ENCODE results near the gene LRMDA.
"Not testable (repeated sequence)": the region's sequence is repeated elsewhere in the genome, so short reads cannot be mapped to it uniquely, and the experiment has no call there.

LRMDA gene

DNA sequence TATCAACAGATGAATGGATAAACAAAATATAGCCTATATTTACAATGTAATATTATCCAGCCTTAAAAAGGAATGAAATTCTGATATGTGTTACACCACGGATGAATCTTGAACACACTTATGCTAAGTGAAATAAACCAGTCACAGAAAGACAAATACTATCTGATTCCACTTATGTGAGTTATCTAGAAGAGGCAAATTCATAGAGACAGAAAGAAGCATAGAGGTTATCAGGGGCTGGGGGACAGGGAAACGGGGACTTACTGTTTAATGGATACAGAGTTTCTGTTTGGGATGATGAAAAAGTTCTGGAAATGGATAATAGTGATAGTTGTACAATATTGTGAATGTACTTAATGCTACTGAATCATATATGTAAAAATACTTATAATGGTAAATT, 329.9 kb downstream of the LRMDA start:
- no peak for DNase-seq

DNA sequence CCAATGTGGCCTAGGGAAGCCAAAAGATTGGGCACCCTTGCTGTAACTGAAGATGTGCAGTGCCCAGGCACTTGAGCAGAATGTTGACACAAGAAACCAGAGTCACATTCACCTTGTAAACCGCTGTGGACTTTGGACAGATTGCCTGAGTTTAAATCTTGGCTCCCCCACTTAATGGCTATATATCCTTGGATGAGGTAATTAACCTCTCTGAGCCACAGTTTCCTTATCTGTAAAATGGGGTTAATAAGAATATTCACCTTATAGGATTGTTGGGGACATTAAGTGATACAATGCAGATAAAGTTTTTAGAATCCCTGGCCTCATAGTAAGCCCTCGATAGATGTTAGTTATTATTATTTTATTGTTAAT, 331.0 kb downstream of the LRMDA start:
- no peak for DNase-seq

DNA sequence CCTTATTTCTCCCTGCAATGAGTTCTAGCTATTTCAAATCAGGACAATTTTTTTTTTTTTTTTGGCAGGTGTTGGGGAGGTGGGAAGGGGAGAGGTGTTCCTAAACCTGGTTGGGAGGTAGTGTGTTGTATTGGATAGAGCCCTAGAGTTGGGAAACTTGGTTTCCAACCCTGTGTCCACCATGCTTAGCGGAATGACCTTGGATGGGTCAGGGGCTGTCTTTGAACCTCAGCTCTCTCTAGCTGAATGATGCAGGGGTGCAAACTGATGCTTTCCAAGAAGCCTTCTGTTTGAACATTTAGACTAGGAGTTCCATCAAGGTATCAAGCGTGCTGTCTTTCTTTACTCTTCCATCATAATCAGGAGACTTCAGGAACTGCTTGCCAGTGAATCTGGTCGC, 332.2 kb downstream of the LRMDA start:
- DNase-seq: no peak

DNA sequence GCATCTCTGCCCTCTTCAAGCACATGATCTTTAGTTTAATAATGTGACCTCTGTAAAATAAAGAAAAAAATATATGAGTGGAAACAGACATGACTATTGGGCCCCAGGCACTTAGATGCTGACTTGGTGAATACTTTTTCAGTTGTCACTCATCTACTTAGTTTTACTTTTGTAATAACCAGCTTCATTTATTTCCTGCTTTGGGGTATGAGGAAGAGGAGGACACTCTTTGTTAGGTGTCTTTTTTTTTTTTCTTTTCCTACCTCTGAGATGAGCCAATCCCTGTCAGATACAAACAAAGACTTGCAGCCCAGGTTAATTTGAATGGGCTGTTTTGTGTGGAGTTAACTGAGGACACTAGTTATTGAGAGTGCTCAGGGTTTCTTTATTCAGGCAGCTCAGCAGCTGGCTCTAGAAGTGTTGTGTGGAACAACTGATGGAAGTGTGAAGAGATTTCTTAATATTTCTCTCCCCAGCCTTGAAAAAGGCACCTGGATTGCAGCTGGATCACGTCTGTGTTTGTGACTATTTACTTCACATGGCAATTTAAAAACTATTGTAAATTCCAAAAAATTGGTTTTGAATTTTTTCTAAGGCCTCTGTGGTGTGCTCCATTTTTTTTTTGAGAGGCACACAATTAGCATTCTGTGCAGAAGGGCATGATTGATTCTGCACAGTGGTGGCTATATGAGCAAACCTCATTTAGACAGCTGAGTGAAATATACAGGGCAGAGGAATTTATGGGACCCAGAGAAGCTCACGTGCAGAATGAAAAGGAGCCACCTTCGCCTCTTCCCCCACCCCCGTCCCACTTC, 333.8 kb downstream of the LRMDA start:
- no peak for DNase-seq

GRCh38 chr10:75765789-75766096, 334.3 kb downstream of the LRMDA start:
- no peak for DNase-seq

DNA sequence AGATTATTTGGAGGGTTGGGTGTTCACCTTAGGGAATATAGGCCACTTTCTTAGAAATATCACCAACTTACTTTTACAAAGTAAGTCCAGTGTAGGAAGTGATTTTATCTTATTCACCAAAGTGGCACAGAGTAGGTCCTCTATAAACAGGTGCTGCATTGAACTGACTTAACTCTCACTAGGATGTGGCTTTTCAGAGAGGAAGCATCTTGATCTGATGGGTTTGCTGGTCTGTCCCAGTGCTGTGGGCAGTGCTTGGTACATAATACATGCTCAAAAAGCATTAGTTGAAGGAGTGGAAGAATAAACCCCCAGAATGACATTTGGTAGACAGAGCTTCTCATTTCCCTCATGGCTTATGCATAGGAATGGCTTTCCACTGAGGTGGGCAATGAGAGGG, 334.7 kb downstream of the LRMDA start:
- no peak for DNase-seq

DNA sequence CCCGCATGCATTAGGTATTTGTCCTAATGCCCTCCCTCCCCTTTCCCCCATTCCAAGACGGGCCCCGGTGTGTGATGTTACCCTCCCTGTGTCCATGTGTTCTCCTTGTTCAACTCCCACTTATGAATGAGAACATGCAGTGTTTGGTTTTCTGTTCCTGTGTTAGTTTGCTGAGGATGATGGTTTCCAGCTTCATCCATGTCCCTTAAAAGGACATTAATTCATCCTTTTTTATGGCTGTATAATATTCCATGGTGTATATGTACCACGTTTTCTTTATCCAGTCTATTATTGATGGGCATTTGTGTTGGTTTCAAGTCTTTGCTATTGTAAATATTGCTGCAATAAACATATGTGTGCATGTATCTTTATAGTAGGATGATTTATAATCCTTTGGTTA, 335.3 kb downstream of the LRMDA start:
- not testable (repeated sequence) for DNase-seq

- no peak for DNase-seq
These were observed 339.2 kb downstream of the LRMDA start for GRCh38 chr10:75770626-75771081.

DNA sequence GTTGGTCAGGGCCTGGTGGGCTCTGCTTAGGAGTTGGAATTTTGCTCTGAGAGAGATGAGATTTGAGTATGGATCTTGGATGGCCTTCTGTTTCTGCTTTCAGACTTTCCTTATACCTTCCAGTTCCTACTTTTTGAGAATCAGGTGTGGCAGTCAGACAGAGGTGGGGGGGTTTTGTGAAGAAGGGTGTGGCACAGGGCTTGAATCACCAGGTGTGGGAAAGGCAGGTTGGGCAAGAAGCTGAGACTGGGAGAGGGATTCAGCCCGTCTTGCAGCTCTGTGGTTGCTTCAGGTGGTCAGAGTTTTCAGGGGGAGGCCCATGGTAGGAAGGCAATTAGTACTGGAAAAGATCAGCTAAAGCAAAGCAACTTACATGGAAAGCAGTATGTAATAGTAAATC, 340.2 kb downstream of the LRMDA start:
- DNase-seq: no peak

- DNase-seq: no peak
These were observed 340.9 kb downstream of the LRMDA start for GRCh38 chr10:75772153-75772887.

- DNase-seq: no peak
These were observed 341.9 kb downstream of the LRMDA start for GRCh38 chr10:75773231-75773780.

DNA sequence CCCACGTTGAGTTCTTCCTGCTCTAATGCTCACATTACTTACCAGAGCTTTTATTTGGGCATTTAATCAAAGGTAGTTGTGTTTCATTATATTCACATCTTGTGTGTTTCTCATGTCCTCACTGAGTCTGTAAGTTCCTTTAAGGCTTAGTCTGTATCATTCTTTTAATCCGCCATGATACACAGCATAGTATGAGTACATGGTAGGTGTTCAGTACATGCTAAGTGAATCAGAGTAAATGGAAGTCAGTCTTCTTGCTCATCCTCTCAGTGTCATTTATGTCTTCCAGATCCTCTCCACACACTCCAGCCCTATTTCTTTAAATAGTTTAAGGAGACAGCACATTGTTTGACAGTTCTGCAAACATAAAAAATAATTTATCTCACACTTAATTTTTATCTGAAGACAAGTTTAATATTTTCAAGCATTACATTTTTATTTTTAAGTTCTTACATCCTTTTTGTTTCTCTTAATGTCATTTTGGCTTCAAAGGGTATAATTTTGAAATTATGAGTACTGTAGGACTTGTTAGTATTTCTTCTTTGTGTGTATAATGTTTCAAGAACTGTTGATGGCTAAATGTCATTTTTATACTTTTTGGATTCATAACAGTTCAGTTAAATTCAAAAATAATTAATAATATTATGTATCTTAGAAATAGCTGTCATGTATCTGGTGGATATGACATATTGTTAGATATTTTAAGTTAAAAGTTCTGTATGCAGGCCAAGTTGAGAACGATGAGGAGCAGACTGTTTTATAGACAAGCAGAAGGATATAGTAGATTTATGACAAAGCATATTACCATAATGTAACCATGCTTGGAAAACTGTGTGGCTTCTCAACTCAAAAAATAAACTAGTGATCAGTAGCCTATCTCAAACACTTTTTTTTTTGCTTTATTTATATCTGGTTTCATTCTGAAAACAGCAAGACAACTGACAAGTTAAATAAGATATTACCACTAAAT, 342.7 kb downstream of the LRMDA start:
- DNase-seq: no peak

GRCh38 chr10:75774783-75775490, 343.5 kb downstream of the LRMDA start:
- no peak for DNase-seq

DNA sequence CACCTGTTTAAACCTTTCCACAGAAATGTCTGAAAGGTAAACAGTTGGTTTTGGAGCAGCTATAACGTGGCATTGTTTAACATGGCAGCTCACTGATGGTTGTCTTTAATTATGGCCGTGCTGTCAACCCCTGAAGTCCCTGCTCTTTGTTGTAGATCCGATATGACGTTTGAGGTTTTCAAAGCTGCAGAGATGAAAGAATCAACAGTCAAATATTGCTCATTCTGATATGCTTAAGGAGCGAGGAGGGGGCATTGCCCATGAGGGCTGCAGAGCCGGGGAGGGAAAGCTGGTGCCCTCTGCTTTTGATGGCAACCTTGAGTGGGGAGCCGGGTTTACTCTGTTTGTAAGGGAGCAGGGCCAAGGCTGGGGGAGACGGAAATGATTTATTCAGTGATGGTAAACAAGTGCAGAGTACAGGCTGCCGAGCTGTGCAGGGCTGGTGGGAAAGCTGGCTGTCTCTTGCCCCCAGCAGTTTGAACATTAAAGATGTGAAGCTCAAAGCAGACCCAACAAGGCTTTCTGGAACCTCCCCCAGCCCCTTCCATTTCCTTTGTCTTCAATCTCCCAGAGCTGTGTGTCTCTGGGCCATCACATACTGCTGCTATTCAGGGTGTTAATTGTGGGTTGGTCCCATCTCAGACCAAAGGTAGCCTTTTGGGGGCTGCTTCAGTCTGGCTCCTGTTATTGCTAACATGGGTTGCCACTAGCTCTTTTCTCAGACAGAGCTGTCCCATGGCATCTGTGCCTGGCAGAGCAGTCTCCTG, 345.5 kb downstream of the LRMDA start:
- DNase-seq: no peak

GRCh38 chr10:75778665-75779064, 347.2 kb downstream of the LRMDA start:
- DNase-seq: no peak

DNA sequence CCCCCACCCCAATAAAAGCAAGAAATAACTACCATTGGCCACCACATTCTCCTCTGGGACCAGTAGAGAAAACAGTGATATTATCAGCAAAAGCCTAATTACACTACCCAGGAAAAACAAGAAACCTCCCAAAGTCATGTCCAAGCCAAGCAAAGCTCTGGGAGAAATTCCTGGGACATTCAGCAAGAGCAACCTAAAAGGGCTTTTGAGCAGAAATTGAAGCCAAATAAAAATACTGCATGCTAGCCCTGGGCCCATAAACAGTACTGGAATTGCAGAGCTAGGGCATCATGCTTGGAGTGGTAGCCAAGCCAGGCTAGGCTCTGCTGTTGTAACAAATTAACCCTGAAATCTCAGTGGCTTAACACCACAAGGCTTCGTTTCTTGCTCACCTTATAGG, 347.9 kb downstream of the LRMDA start:
- DNase-seq: no peak

GRCh38 chr10:75782463-75783248, 351.2 kb downstream of the LRMDA start:
- DNase-seq: no peak

DNA sequence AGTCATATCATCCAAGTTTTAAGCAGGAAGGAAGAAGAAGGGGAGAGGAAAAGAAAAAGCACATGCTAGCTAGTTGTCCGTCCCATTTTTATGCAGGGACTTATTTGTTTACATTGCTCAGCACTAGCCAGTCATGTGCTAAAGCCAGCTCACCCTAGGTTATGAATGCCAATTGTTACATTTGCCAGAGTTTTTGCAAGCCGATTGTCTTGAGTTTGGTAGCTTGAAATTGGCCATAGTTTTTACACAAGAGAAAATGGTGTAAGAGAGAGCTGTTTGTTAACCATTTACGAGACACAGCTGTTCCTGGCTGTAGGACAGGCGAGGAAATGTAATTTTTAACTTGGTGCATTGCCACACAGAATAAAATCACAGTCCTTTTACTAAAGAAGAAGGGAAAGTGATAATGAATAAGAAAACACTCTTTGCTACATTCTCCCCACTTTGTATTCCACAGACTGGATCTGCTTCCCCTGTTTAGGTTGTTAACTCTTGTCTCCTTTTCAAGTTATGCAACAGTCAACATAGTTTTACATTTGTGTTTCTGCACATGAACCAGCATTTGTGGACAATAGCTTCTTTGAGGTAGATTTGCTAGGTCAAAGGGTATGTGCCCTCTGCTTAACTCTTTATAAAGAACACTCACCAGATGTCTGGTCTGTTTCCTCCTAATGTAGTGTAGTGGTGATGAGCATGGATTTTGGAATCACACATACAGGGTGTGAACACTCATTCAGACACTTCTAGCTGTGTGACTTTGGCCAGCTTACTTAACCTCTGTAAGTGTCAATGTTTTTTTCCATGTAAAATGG, 357.2 kb downstream of the LRMDA start:
- DNase-seq: no peak

GRCh38 chr10:75793848-75794247, 362.4 kb downstream of the LRMDA start:
- DNase-seq: no peak

DNA sequence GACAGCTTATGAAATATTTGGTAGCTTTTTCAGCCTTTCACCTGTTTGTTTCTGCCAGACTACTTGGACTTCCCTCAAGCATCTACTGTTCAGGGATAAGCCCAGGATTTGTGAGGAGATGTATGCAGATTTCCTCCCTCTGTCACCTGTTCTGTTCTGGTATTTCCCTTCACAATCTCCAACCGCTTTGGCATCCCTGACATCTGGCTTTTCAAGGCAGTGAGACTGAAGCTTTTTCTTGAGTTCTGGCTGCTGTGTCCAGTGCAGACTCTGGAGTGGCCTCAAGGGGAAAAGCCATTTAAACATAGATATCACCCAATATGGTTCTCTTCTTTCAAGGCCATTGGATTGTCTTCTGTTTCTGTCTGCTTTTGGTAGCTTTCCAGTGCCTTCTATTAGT, 369.7 kb downstream of the LRMDA start:
- no peak for DNase-seq

All from NCI-H2171 (cell line).